HG02938 (cell line): Measurements from ENCODE around the gene OIT3.
"Not testable (repeated sequence)": the region's sequence is repeated elsewhere in the genome, so short reads cannot be mapped to it uniquely, and the experiment has no call there.

Experiments
- ATAC-seq: cut with Tn5 transposase; IDR thresholded peaks from one replicate; pipeline ENCODE4 v1.9.1; 2021; ENCODE audit warnings: mild to moderate bottlenecking, moderate library complexity; ENCODE audit not compliant: unreplicated experiment

OIT3 gene

GRCh38 chr10:72899545-72899944 is 6.0 kb downstream of the OIT3 start:
- ATAC-seq, result no peak

GRCh38 chr10:72903941-72904446 is 10.5 kb downstream of the OIT3 start:
- ATAC-seq, result not testable (repeated sequence)

GRCh38 chr10:72904806-72905205 is 11.3 kb downstream of the OIT3 start:
- no peak for ATAC-seq

- ATAC-seq, result no peak
Measured at GRCh38 chr10:72906446-72906845, 12.9 kb downstream of the OIT3 start.

- no peak for ATAC-seq
Measured at GRCh38 chr10:72910705-72911104, 17.2 kb downstream of the OIT3 start.

GRCh38 chr10:72911758-72912157 is 18.2 kb downstream of the OIT3 start:
- ATAC-seq, result no peak

- no peak for ATAC-seq
Measured at GRCh38 chr10:72912736-72913135, 19.2 kb downstream of the OIT3 start.

GRCh38 chr10:72913287-72913686 is 19.7 kb downstream of the OIT3 start:
- no peak for ATAC-seq

GRCh38 chr10:72917201-72917600 is 23.7 kb downstream of the OIT3 start:
- ATAC-seq, result not testable (repeated sequence)

- ATAC-seq, result not testable (repeated sequence)
Measured at GRCh38 chr10:72917803-72918332, 24.3 kb downstream of the OIT3 start.

- ATAC-seq, result no peak
Measured at GRCh38 chr10:72918352-72918751, 24.8 kb downstream of the OIT3 start.

GRCh38 chr10:72921147-72921683 is 27.7 kb downstream of the OIT3 start:
- not testable (repeated sequence) for ATAC-seq

GRCh38 chr10:72924351-72924750 is 30.8 kb downstream of the OIT3 start:
- ATAC-seq, result no peak

GRCh38 chr10:72925951-72926465 is 32.5 kb downstream of the OIT3 start:
- no peak for ATAC-seq

- ATAC-seq, result no peak
Measured at GRCh38 chr10:72927485-72927884, 33.9 kb downstream of the OIT3 start.

- ATAC-seq, result no peak
Measured at GRCh38 chr10:72928798-72929197, 35.3 kb downstream of the OIT3 start.

GRCh38 chr10:72930276-72930675 is 36.7 kb downstream of the OIT3 start:
- no peak for ATAC-seq

- ATAC-seq, result no peak
Measured at GRCh38 chr10:72932259-72933015, 38.9 kb downstream of the OIT3 start.

- ATAC-seq, result no peak
Measured at GRCh38 chr10:72935361-72935760, 41.8 kb downstream of the OIT3 start.

- ATAC-seq, result no peak
Measured at GRCh38 chr10:72943498-72944234, 50.1 kb downstream of the OIT3 start.

- ATAC-seq, result no peak
Measured at GRCh38 chr10:72946963-72947362, 53.4 kb downstream of the OIT3 start.
